Neuronal stem cell (in vitro differentiated cells): ENCODE results near the gene SYT7.

Experiments
- DNase-seq: peaks from one replicate; pipeline ENCODE4 v3.0.0-alpha.2; 2013; ENCODE audit warnings: low spot score
- H2AFZ ChIP-seq: one replicate; pipeline ENCODE4 v1.6.1; 2013; ENCODE audit warnings: mild to moderate bottlenecking, low read length, inconsistent platforms
- H2AK5ac ChIP-seq: 2 replicates; pipeline ENCODE4 v1.6.1; 2013; ENCODE audit warnings: low read depth, mild to moderate bottlenecking, inconsistent platforms, low read length, moderate library complexity, mixed read lengths
- H2BK120ac ChIP-seq: 2 replicates; pipeline ENCODE4 v1.6.1; 2013; ENCODE audit warnings: low read depth, mild to moderate bottlenecking, inconsistent platforms, low read length, moderate library complexity, mixed read lengths
- H2BK12ac ChIP-seq: one replicate; pipeline ENCODE4 v1.6.1; 2013; ENCODE audit warnings: low read length, inconsistent platforms
- H2BK15ac ChIP-seq: 2 replicates; pipeline ENCODE4 v1.6.1; 2013; ENCODE audit warnings: mild to moderate bottlenecking, low read length, inconsistent platforms, mixed read lengths
- H2BK5ac ChIP-seq: one replicate; pipeline ENCODE4 v1.6.1; 2013; ENCODE audit warnings: inconsistent platforms, mild to moderate bottlenecking, low read length, moderate library complexity
- H3K14ac ChIP-seq: one replicate; pipeline ENCODE4 v1.6.1; 2013; ENCODE audit warnings: low read length, inconsistent platforms
- H3K18ac ChIP-seq: 2 replicates; pipeline ENCODE4 v1.6.1; 2013; ENCODE audit warnings: low read length, inconsistent platforms
- H3K23ac ChIP-seq: 2 replicates; pipeline ENCODE4 v1.6.1; 2013; ENCODE audit warnings: low read depth, mild to moderate bottlenecking, mixed read lengths, low read length, inconsistent platforms; ENCODE audit not compliant: poor library complexity
- H3K27ac ChIP-seq: replicated peaks from 3 replicates; pipeline ENCODE4 v1.5.1; 2013; ENCODE audit warnings: low read length, inconsistent platforms
- H3K27me3 ChIP-seq, 3 experiments: 2 replicates each; pipeline ENCODE4 v1.6.1; 2013; ENCODE audit warnings: low read length in 3 of 3, mild to moderate bottlenecking in 2 of 3, inconsistent platforms in 1 of 3, low read depth in 1 of 3, mixed read lengths in 1 of 3, moderate library complexity in 1 of 3; ENCODE audit not compliant: control insufficient read depth in 3 of 3, insufficient read depth in 3 of 3
- H3K36me3 ChIP-seq, 2 donors: replicated peaks in 1 of 2; 2 replicates each; pipeline ENCODE4 v1.6.1; 2013; ENCODE audit warnings: low read length in 2 of 2; ENCODE audit not compliant: control insufficient read depth in 2 of 2, insufficient read depth in 2 of 2
- H3K4ac ChIP-seq: 2 replicates; pipeline ENCODE4 v1.6.1; 2013; ENCODE audit warnings: inconsistent platforms, mild to moderate bottlenecking, low read length, moderate library complexity
- H3K4me1 ChIP-seq, 2 donors: 1 replicate in 1 of 2; 2 replicates in 1 of 2; pipeline ENCODE4 v1.6.1; 2013; ENCODE audit warnings: low read length in 2 of 2, low read depth in 1 of 2; ENCODE audit not compliant: control insufficient read depth in 2 of 2, insufficient read depth in 1 of 2
- H3K4me2 ChIP-seq: one replicate; pipeline ENCODE4 v1.6.1; 2013; ENCODE audit warnings: mild to moderate bottlenecking, low read length, inconsistent platforms; ENCODE audit not compliant: insufficient read depth, poor library complexity, severe bottlenecking
- H3K4me3 ChIP-seq, 2 donors: 2 replicates each; pipeline ENCODE4 v1.5.1; 2013; ENCODE audit warnings: low read length in 2 of 2, mild to moderate bottlenecking in 2 of 2, inconsistent platforms in 1 of 2, moderate library complexity in 1 of 2
- H3K79me1 ChIP-seq: one replicate; pipeline ENCODE4 v1.6.1; 2013; ENCODE audit warnings: low read depth, mild to moderate bottlenecking, inconsistent platforms, low read length, moderate library complexity
- H3K9ac ChIP-seq: one replicate; pipeline ENCODE4 v1.6.1; 2013; ENCODE audit warnings: mild to moderate bottlenecking, low read depth, low read length, inconsistent platforms; ENCODE audit not compliant: poor library complexity
- H3K9me3 ChIP-seq, 2 donors: replicated peaks in 1 of 2; 2 replicates each; pipeline versions ENCODE3 to v1.6.1; 2013; ENCODE audit warnings: low read length in 2 of 2, mild to moderate bottlenecking in 2 of 2, inconsistent platforms in 1 of 2, low read depth in 1 of 2, mixed read lengths in 1 of 2, moderate library complexity in 1 of 2; ENCODE audit not compliant: control insufficient read depth in 2 of 2, insufficient read depth in 1 of 2
- H4K8ac ChIP-seq: one replicate; pipeline ENCODE4 v1.6.1; 2013; ENCODE audit warnings: low read depth, mild to moderate bottlenecking, inconsistent platforms, low read length, moderate library complexity
- H4K91ac ChIP-seq: one replicate; pipeline ENCODE4 v1.6.1; 2013; ENCODE audit warnings: low read length, low read depth, mild to moderate bottlenecking, inconsistent platforms; ENCODE audit not compliant: poor library complexity
- WGBS, 2 donors: extraction: QIAGEN DNeasy Blood & Tissue Kit; methylation state at CpG; one replicate each; pipeline ENCODE4 v1.1.7; 2013; ENCODE audit warnings: missing lambda C conversion rate in 2 of 2, mixed read lengths in 1 of 2; ENCODE audit not compliant: insufficient read length in 2 of 2, insufficient replicate concordance in 1 of 2; ENCODE audit errors: extremely low coverage in 2 of 2; 5-methylcytosine and 5-hydroxymethylcytosine counted together

Gene SYT7

DNA sequence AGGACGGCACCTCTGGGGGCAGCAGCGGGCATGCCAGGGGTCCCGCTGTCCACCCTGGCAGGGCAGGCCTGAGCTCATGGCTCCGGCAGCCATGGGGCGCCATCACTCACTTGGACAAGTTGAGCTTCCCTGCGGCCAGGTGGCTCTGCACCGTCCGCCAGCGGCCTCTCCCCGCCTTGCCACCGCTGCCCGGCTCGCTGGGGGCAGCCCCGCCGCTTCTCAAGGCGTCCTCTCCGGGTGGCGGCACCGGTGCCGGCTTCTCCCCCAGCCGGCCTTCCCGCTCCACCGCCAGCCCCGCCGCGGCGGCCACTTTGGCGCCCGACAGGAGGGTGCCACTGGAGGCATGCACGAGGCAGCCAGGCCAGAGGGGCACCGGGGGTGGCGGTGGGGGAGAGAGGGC is 35.0 kb downstream of the SYT7 start:
- no peaks in the 10 kb centered on the region for H3K9me3 ChIP-seq
- no peak overlapping the region for H3K27ac ChIP-seq
- H2BK5ac ChIP-seq = no peak overlapping the region
- peak overlapping the region; percentile 78 for H2AK5ac ChIP-seq
- H3K27me3 ChIP-seq = peaks cover 0 to 10% (median 0%) of the 10 kb centered on the region in 3 experiments
- DNase-seq = no peak
- H3K36me3 ChIP-seq = no peaks in the 10 kb centered on the region
- H3K4ac ChIP-seq = no peak overlapping the region
- H3K4me2 ChIP-seq = no peak overlapping the region
- peaks cover 8 to 16% of the 10 kb centered on the region in 2 donors for H3K4me1 ChIP-seq
- no peak overlapping the region for H3K14ac ChIP-seq
- peak overlapping the region; percentile 9 for H4K8ac ChIP-seq
- H3K4me3 ChIP-seq = no peak overlapping the region
- H3K23ac ChIP-seq = peak overlapping the region; percentile 13
- no peak overlapping the region for H3K9ac ChIP-seq
- no CpG with 5 or more reads among the region's 32 CpGs for WGBS, 2 donors
- H3K79me1 ChIP-seq = no peaks in the 10 kb centered on the region
- peak overlapping the region; percentile 65 for H2BK15ac ChIP-seq
- H2BK12ac ChIP-seq = peak overlapping the region; percentile 16
- no peak overlapping the region for H2BK120ac ChIP-seq
- no peak overlapping the region for H4K91ac ChIP-seq
- H2AFZ ChIP-seq = no peak overlapping the region
- H3K18ac ChIP-seq = peak overlapping the region; percentile 76

DNA sequence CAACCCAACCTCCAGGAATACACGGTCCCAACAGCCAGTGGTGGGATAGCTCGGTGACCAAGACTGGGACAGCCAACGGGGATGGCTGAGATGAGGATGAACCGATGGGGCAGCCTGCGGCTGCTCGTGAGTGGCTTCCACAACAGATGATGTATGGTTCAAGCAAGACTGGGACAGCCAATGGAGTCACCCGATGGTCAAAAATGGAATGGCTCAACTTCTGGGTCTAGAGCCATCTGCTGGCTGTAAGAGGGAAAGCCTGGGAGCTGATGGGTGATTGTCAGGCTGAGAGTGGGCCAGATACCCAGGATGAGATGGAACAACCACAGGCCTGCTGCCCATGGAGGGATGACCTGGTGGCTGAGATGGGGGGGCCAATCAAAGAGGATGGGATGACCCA is 35.5 kb downstream of the SYT7 start:
- Histone ChIP-seq H3K18ac (no peak overlapping the region), H2AK5ac (peak overlapping the region; percentile 78), H3K9me3 (no peaks in the 10 kb centered on the region), H3K79me1 (no peaks in the 10 kb centered on the region), H3K4me2 (no peak overlapping the region), H3K14ac (no peak overlapping the region), H3K27ac (no peak overlapping the region), H3K23ac (no peak overlapping the region), H2BK15ac (peak overlapping the region; percentile 65), H2AFZ (no peak overlapping the region), H3K9ac (no peak overlapping the region), H3K36me3 (no peaks in the 10 kb centered on the region), H2BK5ac (no peak overlapping the region), H4K8ac (no peak overlapping the region), H3K4me1 (peaks cover 8 to 18% of the 10 kb centered on the region in 2 donors), H4K91ac (no peak overlapping the region), H3K27me3 (peaks cover 0 to 10% (median 0%) of the 10 kb centered on the region in 3 experiments), H3K4me3 (no peak overlapping the region), H2BK12ac (peak overlapping the region; percentile 33), H2BK120ac (no peak overlapping the region), H3K4ac (no peak overlapping the region)
- no CpG with 5 or more reads among the region's 7 CpGs for WGBS, 2 donors
- no peak for DNase-seq

DNA sequence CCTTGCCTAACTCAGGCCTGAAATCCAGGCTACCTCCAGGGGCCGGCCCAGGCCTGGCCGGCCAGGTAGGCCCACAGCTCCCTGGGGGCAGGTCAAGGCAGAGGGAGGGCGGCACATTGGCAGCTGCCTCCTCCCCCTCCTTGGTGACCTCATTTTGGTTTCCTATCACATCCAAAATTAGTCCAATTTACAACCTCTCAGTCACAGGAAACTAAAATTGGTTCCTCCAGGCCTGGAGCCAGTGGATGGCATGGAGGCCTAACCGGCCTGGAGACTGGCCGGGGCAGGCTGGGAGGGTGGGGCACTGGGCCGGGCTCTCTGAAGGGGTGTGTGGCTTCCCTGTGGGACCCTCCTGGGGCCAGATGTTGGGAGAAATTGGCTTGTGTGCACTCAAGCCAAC is 36.4 kb downstream of the SYT7 start:
- Histone ChIP-seq H2BK120ac (no peak overlapping the region), H3K9ac (no peak overlapping the region), H2BK5ac (no peak overlapping the region), H2AK5ac (no peak overlapping the region), H3K27ac (no peak overlapping the region), H3K79me1 (no peaks in the 10 kb centered on the region), H2BK15ac (peak overlapping the region; percentile 38), H3K23ac (no peak overlapping the region), H3K4ac (no peak overlapping the region), H3K18ac (no peak overlapping the region), H4K8ac (no peak overlapping the region), H3K27me3 (peaks cover 0 to 7% (median 0%) of the 10 kb centered on the region in 3 experiments), H3K14ac (no peak overlapping the region), H3K4me3 (no peak overlapping the region), H3K4me2 (no peak overlapping the region), H4K91ac (no peak overlapping the region), H3K4me1 (peaks cover 8 to 18% of the 10 kb centered on the region in 2 donors), H3K9me3 (no peaks in the 10 kb centered on the region), H3K36me3 (no peaks in the 10 kb centered on the region), H2BK12ac (no peak overlapping the region), H2AFZ (no peak overlapping the region)
- no peak for DNase-seq
- WGBS, 2 donors = no CpG with 5 or more reads among the region's 6 CpGs

DNA sequence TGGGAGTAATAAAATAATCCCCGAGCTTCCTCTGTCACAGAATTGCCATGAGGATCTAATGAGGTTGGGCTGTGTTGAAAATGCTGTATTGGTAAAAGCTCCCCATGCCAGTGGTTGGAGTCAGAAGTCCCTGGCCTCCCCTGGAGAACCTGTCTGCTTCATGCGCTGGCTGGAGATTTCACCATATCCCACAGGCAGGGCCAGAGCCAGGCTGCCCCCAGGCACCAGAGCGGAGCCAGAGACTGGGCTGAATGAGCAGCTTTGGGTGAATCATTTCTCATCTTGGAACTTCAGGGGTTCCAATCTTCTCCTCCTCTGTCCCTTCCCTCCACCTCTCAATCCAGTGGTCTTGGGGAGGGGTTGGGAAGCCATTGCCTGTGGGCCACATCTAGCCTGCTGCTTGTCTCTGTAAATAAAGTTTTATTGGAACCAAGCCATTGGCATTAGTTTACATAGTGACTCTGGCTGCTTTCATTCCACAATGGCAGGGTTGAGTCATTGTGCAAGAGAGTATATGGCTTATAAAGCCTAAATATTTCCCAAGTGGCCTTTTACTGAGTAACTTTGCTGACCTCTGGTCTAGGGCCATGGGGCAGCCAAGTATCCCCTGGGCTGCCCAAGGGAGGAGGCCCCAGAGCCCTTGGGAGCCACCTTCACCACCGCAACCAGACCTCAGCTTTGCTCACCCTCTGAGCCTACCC is 37.1 kb downstream of the SYT7 start:
- Histone ChIP-seq H4K8ac (no peak overlapping the region), H3K79me1 (no peaks in the 10 kb centered on the region), H3K36me3 (no peaks in the 10 kb centered on the region), H3K27me3 (peaks cover 0 to 9% (median 0%) of the 10 kb centered on the region in 3 experiments), H4K91ac (no peak overlapping the region), H3K23ac (no peak overlapping the region), H3K18ac (no peak overlapping the region), H3K4ac (no peak overlapping the region), H3K9me3 (no peaks in the 10 kb centered on the region), H2BK120ac (no peak overlapping the region), H3K9ac (no peak overlapping the region), H3K4me1 (peaks cover 8 to 17% of the 10 kb centered on the region in 2 donors), H3K4me3 (no peak overlapping the region), H3K4me2 (no peak overlapping the region), H2BK5ac (no peak overlapping the region), H2AK5ac (no peak overlapping the region), H2AFZ (no peak overlapping the region), H3K14ac (no peak overlapping the region), H2BK12ac (no peak overlapping the region), H3K27ac (no peak overlapping the region), H2BK15ac (peak overlapping the region; percentile 38)
- no CpG with 5 or more reads among the region's 4 CpGs for WGBS, 2 donors
- DNase-seq = no peak
